ENCODE data around the gene HIP1. TPM values are rescaled to one million over a fixed set of nuclear protein-coding genes. Genes with fewer than 3 reads are reported as not detected.
A peak's percentile ranks its signal among the peaks of the same experiment; 100 is the strongest.

Gene HIP1
- total and polyA plus RNA-seq, 9 donors = 17.3 to 28.4 (median 23.5) TPM

GRCh38 chr7:75646571-75647102 is 92.1 kb downstream of the HIP1 start:
- Histone ChIP-seq H3K9me3 (replicated peaks; ENCODE audit: control insufficient read depth, low read depth, low read length) (peaks cover 7% of the 10 kb centered on the region), H3K27ac (ENCODE audit: low read length) (no peak overlapping the region), H3K27me3 (ENCODE audit: control insufficient read depth, insufficient read depth, low read length) (no peaks in the 10 kb centered on the region), H3K4me1 (ENCODE audit: control insufficient read depth, insufficient read depth, low read length) (peaks cover 23% of the 10 kb centered on the region), H3K36me3 (ENCODE audit: control insufficient read depth, insufficient read depth, low read length) (peaks cover 8% of the 10 kb centered on the region), H3K4me3 (ENCODE audit: low read length) (no peak overlapping the region)
- peak; percentile 42 for DNase-seq
- WGBS (ENCODE audit: insufficient coverage) = 77% methylated on average over 6 of the region's 9 CpGs

GRCh38 chr7:75645570-75645969 is 93.2 kb downstream of the HIP1 start:
- no CpG with 5 or more reads among the region's 2 CpGs for WGBS (ENCODE audit: insufficient coverage)
- Histone ChIP-seq H3K4me3 (ENCODE audit: low read length) (no peak overlapping the region), H3K36me3 (ENCODE audit: control insufficient read depth, insufficient read depth, low read length) (peaks cover 8% of the 10 kb centered on the region), H3K27me3 (ENCODE audit: control insufficient read depth, insufficient read depth, low read length) (no peaks in the 10 kb centered on the region), H3K27ac (ENCODE audit: low read length) (no peak overlapping the region), H3K4me1 (ENCODE audit: control insufficient read depth, insufficient read depth, low read length) (peaks cover 18% of the 10 kb centered on the region), H3K9me3 (replicated peaks; ENCODE audit: control insufficient read depth, low read depth, low read length) (peaks cover 7% of the 10 kb centered on the region)
- no peak for DNase-seq

DNA sequence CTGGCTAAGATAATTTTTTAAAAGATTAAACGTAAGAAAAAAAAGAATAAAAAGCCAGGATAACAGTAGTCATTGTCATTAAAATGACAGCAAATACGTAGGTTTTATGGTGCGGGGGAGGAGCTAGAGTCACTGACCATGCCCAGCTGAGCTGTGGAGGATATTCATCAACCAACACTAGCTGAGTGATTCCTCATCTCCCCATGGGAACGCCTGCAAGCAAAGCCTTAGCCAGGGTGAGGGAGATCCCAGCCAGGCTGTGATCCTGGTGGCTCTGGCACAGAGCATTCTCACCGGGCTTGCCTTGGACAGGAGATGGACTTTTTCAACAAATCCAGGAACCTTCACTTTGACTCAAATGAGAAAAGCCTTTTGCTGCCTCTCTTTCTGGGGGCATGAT is 94.2 kb downstream of the HIP1 start:
- no peak for DNase-seq
- WGBS (ENCODE audit: insufficient coverage) = 95% methylated on average over 4 of the region's 5 CpGs
- H3K36me3 ChIP-seq (ENCODE audit: control insufficient read depth, insufficient read depth, low read length) = peaks cover 8% of the 10 kb centered on the region
- H3K27me3 ChIP-seq (ENCODE audit: control insufficient read depth, insufficient read depth, low read length) = no peaks in the 10 kb centered on the region
- H3K4me3 ChIP-seq (ENCODE audit: low read length) = no peak overlapping the region
- peaks cover 7% of the 10 kb centered on the region for H3K9me3 ChIP-seq (replicated peaks; ENCODE audit: control insufficient read depth, low read depth, low read length)
- no peak overlapping the region for H3K27ac ChIP-seq (ENCODE audit: low read length)
- H3K4me1 ChIP-seq (ENCODE audit: control insufficient read depth, insufficient read depth, low read length) = peaks cover 16% of the 10 kb centered on the region

GRCh38 chr7:75642810-75643486 is 95.8 kb downstream of the HIP1 start:
- whole genome bisulfite sequencing (ENCODE audit: insufficient coverage) = no CpG with 5 or more reads among the region's 9 CpGs
- Histone ChIP-seq H3K36me3 (ENCODE audit: control insufficient read depth, insufficient read depth, low read length) (peaks cover 7% of the 10 kb centered on the region), H3K27me3 (ENCODE audit: control insufficient read depth, insufficient read depth, low read length) (no peaks in the 10 kb centered on the region), H3K4me3 (ENCODE audit: low read length) (no peak overlapping the region), H3K27ac (ENCODE audit: low read length) (no peak overlapping the region), H3K9me3 (replicated peaks; ENCODE audit: control insufficient read depth, low read depth, low read length) (peaks cover 7% of the 10 kb centered on the region), H3K4me1 (ENCODE audit: control insufficient read depth, insufficient read depth, low read length) (peaks cover 21% of the 10 kb centered on the region)
- DNase-seq = peak; percentile 38

DNA sequence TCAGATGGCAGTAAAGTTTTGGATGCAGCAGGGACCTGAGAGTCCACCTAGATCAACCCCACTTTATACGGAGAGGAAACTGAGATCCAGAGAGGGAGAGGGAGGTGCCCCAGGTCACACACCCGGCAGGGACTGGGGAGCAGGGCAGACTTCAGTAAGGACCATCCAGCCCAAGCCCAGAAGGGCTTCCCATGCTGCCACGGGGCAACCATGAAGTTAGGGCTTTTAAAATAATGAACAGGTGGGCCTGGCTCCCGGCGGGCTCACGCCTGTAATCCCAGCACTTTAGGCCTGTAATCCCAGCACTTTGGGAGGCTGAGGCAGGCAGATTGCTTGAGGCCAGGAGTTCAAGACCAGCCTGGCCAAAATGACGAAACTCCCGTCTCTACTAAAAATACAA is 98.5 kb downstream of the HIP1 start:
- Histone ChIP-seq H3K27me3 (ENCODE audit: control insufficient read depth, insufficient read depth, low read length) (no peaks in the 10 kb centered on the region), H3K36me3 (ENCODE audit: control insufficient read depth, insufficient read depth, low read length) (peaks cover 2% of the 10 kb centered on the region), H3K9me3 (replicated peaks; ENCODE audit: control insufficient read depth, low read depth, low read length) (peaks cover 7% of the 10 kb centered on the region), H3K4me1 (ENCODE audit: control insufficient read depth, insufficient read depth, low read length) (peaks cover 18% of the 10 kb centered on the region), H3K4me3 (ENCODE audit: low read length) (no peak overlapping the region), H3K27ac (ENCODE audit: low read length) (peak overlapping the region; percentile 83)
- WGBS (ENCODE audit: insufficient coverage) = 39% methylated on average over 4 of the region's 8 CpGs
- no peak for DNase-seq

DNA sequence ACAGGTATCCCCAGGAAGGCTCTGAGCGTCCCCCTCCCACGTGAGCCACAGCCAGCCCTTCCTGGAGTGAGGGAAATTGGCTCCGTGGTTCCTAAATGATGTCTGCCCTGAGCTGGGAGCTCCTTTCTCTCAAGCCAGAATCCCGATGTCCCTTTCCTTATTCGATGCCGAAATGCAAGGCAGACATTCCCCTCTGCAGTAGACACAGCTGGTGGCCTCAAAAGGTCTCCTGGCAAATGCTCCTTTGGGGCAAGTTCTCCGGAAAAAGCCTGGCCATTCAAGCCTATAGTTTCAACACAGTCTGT is 98.9 kb downstream of the HIP1 start:
- Histone ChIP-seq H3K27me3 (ENCODE audit: control insufficient read depth, insufficient read depth, low read length) (no peaks in the 10 kb centered on the region), H3K4me1 (ENCODE audit: control insufficient read depth, insufficient read depth, low read length) (peaks cover 18% of the 10 kb centered on the region), H3K4me3 (ENCODE audit: low read length) (peak overlapping the region; percentile 76), H3K27ac (ENCODE audit: low read length) (peak overlapping the region; percentile 83), H3K9me3 (replicated peaks; ENCODE audit: control insufficient read depth, low read depth, low read length) (peaks cover 7% of the 10 kb centered on the region), H3K36me3 (ENCODE audit: control insufficient read depth, insufficient read depth, low read length) (peaks cover under 1% of the 10 kb centered on the region)
- DNase-seq = peak; percentile 62
- WGBS (ENCODE audit: insufficient coverage) = 5% methylated on average over 7 of the region's 7 CpGs

DNA sequence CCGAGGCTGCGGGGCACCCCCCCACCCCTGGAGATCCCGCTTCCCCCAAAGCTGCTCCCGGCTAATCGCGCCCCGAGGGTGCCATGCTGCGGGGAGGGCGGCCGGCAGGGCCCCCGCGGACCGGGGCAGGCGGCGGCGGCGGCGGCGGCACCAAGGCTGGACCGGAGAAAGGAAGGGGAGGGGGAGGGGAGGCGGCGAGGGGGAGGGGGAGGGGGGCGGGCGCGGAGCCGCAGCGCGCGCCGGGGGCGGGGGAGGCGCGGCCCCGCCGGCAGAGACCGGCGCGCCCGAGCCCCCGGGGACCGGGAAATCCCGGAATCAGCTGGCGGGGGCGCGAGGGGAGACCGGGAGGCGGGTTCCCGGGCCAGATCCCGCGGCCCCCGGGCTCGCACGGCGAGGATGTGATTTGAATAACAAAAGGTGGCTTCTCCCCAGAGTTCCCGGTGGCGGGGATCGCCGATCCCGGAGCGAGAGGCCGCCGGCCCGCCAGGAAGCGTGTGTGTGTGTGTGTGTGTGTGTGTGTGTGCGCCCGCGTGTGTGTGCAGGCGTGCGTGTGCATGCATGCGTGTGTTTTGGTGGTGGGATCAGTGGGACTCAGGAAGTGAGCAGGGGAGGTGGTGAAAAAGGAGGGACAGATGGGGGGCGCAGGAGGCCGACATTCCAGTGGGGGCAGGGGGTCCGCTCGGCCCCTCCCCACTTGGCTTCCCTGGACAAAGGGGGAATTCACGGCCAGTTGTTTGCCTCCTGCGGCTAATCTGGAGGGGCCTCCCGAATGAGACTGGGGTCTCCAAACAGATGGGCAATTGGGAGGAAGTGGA is 99.5 kb downstream of the HIP1 start:
- Histone ChIP-seq H3K27me3 (ENCODE audit: control insufficient read depth, insufficient read depth, low read length) (no peaks in the 10 kb centered on the region), H3K9me3 (replicated peaks; ENCODE audit: control insufficient read depth, low read depth, low read length) (peaks cover 7% of the 10 kb centered on the region), H3K27ac (ENCODE audit: low read length) (peak overlapping the region; percentile 83), H3K4me1 (ENCODE audit: control insufficient read depth, insufficient read depth, low read length) (peaks cover 18% of the 10 kb centered on the region), H3K36me3 (ENCODE audit: control insufficient read depth, insufficient read depth, low read length) (no peaks in the 10 kb centered on the region), H3K4me3 (ENCODE audit: low read length) (peak overlapping the region; percentile 76)
- WGBS (ENCODE audit: insufficient coverage) = under 1% methylated on average over 49 of the region's 77 CpGs
- DNase-seq = peak; percentile 69

- no peaks in the 10 kb centered on the region for H3K36me3 ChIP-seq (ENCODE audit: control insufficient read depth, insufficient read depth, low read length)
- peak overlapping the region; percentile 76 for H3K4me3 ChIP-seq (ENCODE audit: low read length)
- H3K4me1 ChIP-seq (ENCODE audit: control insufficient read depth, insufficient read depth, low read length) = peaks cover 18% of the 10 kb centered on the region
- peak; percentile 78 for DNase-seq
- H3K27ac ChIP-seq (ENCODE audit: low read length) = no peak overlapping the region
- H3K27me3 ChIP-seq (ENCODE audit: control insufficient read depth, insufficient read depth, low read length) = no peaks in the 10 kb centered on the region
- peaks cover 7% of the 10 kb centered on the region for H3K9me3 ChIP-seq (replicated peaks; ENCODE audit: control insufficient read depth, low read depth, low read length)
- WGBS (ENCODE audit: insufficient coverage) = under 1% methylated on average over 27 of the region's 35 CpGs
Observed at GRCh38 chr7:75638594-75639070, 100.1 kb downstream of the HIP1 start.

GRCh38 chr7:75637854-75638593 is 100.7 kb downstream of the HIP1 start:
- DNase-seq = no peak
- no peaks in the 10 kb centered on the region for H3K36me3 ChIP-seq (ENCODE audit: control insufficient read depth, insufficient read depth, low read length)
- no peak overlapping the region for H3K27ac ChIP-seq (ENCODE audit: low read length)
- peak overlapping the region; percentile 76 for H3K4me3 ChIP-seq (ENCODE audit: low read length)
- peaks cover 2% of the 10 kb centered on the region for H3K9me3 ChIP-seq (replicated peaks; ENCODE audit: control insufficient read depth, low read depth, low read length)
- 39% methylated on average over 4 of the region's 14 CpGs for WGBS (ENCODE audit: insufficient coverage)
- no peaks in the 10 kb centered on the region for H3K27me3 ChIP-seq (ENCODE audit: control insufficient read depth, insufficient read depth, low read length)
- peaks cover 18% of the 10 kb centered on the region for H3K4me1 ChIP-seq (ENCODE audit: control insufficient read depth, insufficient read depth, low read length)

GRCh38 chr7:75635036-75635435 is 103.7 kb downstream of the HIP1 start:
- WGBS (ENCODE audit: insufficient coverage) = 67% methylated on average over 4 of the region's 5 CpGs
- Histone ChIP-seq H3K27me3 (ENCODE audit: control insufficient read depth, insufficient read depth, low read length) (no peaks in the 10 kb centered on the region), H3K9me3 (replicated peaks; ENCODE audit: control insufficient read depth, low read depth, low read length) (no peaks in the 10 kb centered on the region)

More at GRCh38 chr7:75635036-75635435, 103.7 kb downstream of the HIP1 start:
- DNase-seq = no peak
- H3K27ac ChIP-seq (ENCODE audit: low read length) = no peak overlapping the region
- no peaks in the 10 kb centered on the region for H3K36me3 ChIP-seq (ENCODE audit: control insufficient read depth, insufficient read depth, low read length)
- peaks cover 15% of the 10 kb centered on the region for H3K4me1 ChIP-seq (ENCODE audit: control insufficient read depth, insufficient read depth, low read length)
- no peak overlapping the region for H3K4me3 ChIP-seq (ENCODE audit: low read length)
